ENCODE data around the gene SUSD2.

SUSD2 gene

GRCh38 chr22:24224468-24224867 lies 43.2 kb downstream of the SUSD2 start:
- H3K79me2 ChIP-seq (ENCODE audit: insufficient read depth, low read length): no peaks in the 10 kb centered on the region
- H3K27ac ChIP-seq (ENCODE audit: low read length): no peak overlapping the region
- H3K36me3 ChIP-seq (ENCODE audit: insufficient read depth, low read length): no peaks in the 10 kb centered on the region
- H3K9ac ChIP-seq (ENCODE audit: low read depth, low read length): no peak overlapping the region
- DNase-seq (no peak), ATAC-seq (ENCODE audit: insufficient read depth, low read depth) (no peak)
- no peak overlapping the region for H3K4me3 ChIP-seq (ENCODE audit: low read depth in 1 of 2, low read length in 2 of 2)
- no peaks in the 10 kb centered on the region for H3K4me1 ChIP-seq (ENCODE audit: insufficient read depth, low read length)
- TF ChIP-seq CTCF (IDR thresholded peaks at IDR 0.05; ENCODE audit: borderline replicate concordance, extremely low read depth, low read length, poor library complexity, severe bottlenecking) (no peak), EZH2 (IDR thresholded peaks at IDR 0.05; ENCODE audit: borderline replicate concordance, low read depth, low read length, severe bottlenecking) (no peak)
- no peaks in the 10 kb centered on the region for H4K20me1 ChIP-seq (ENCODE audit: insufficient read depth, low read length)
- H2AFZ ChIP-seq (ENCODE audit: low read depth, low read length): no peak overlapping the region
- no peaks in the 10 kb centered on the region for H3K27me3 ChIP-seq (ENCODE audit: insufficient read depth, low read length, poor library complexity)
- H3K9me3 ChIP-seq (ENCODE audit: insufficient read depth, low read length, severe bottlenecking): peaks cover 5% of the 10 kb centered on the region
- no peak overlapping the region for H3K4me2 ChIP-seq (ENCODE audit: insufficient read depth, low read length)

- Histone ChIP-seq H3K79me2 (ENCODE audit: insufficient read depth, low read length) (no peaks in the 10 kb centered on the region), H3K4me3 (ENCODE audit: low read depth in 1 of 2, low read length in 2 of 2) (no peak overlapping the region), H3K4me2 (ENCODE audit: insufficient read depth, low read length) (no peak overlapping the region), H3K9ac (ENCODE audit: low read depth, low read length) (no peak overlapping the region), H3K27me3 (ENCODE audit: insufficient read depth, low read length, poor library complexity) (no peaks in the 10 kb centered on the region), H3K4me1 (ENCODE audit: insufficient read depth, low read length) (no peaks in the 10 kb centered on the region), H3K27ac (ENCODE audit: low read length) (no peak overlapping the region), H3K9me3 (ENCODE audit: insufficient read depth, low read length, severe bottlenecking) (peaks cover 5% of the 10 kb centered on the region), H4K20me1 (ENCODE audit: insufficient read depth, low read length) (no peaks in the 10 kb centered on the region), H2AFZ (ENCODE audit: low read depth, low read length) (no peak overlapping the region), H3K36me3 (ENCODE audit: insufficient read depth, low read length) (no peaks in the 10 kb centered on the region)
- DNase-seq: no peak
- no peak for ATAC-seq (ENCODE audit: insufficient read depth, low read depth)
- TF ChIP-seq EZH2 (IDR thresholded peaks at IDR 0.05; ENCODE audit: borderline replicate concordance, low read depth, low read length, severe bottlenecking): no peak
- no peak for TF ChIP-seq CTCF (IDR thresholded peaks at IDR 0.05; ENCODE audit: borderline replicate concordance, extremely low read depth, low read length, poor library complexity, severe bottlenecking)
These were observed 43.8 kb downstream of the SUSD2 start for GRCh38 chr22:24225044-24225601.

GRCh38 chr22:24225951-24226350 lies 44.7 kb downstream of the SUSD2 start:
- Histone ChIP-seq H2AFZ (ENCODE audit: low read depth, low read length) (no peak overlapping the region), H3K9ac (ENCODE audit: low read depth, low read length) (no peak overlapping the region), H3K9me3 (ENCODE audit: insufficient read depth, low read length, severe bottlenecking) (peaks cover 5% of the 10 kb centered on the region), H3K4me2 (ENCODE audit: insufficient read depth, low read length) (no peak overlapping the region), H3K79me2 (ENCODE audit: insufficient read depth, low read length) (no peaks in the 10 kb centered on the region), H3K4me1 (ENCODE audit: insufficient read depth, low read length) (no peaks in the 10 kb centered on the region), H3K4me3 (ENCODE audit: low read depth in 1 of 2, low read length in 2 of 2) (no peak overlapping the region), H4K20me1 (ENCODE audit: insufficient read depth, low read length) (peaks cover 3% of the 10 kb centered on the region; the same call in 1 of the 2 replicates), H3K27ac (ENCODE audit: low read length) (no peak overlapping the region), H3K36me3 (ENCODE audit: insufficient read depth, low read length) (no peaks in the 10 kb centered on the region), H3K27me3 (ENCODE audit: insufficient read depth, low read length, poor library complexity) (no peaks in the 10 kb centered on the region)
- ATAC-seq (ENCODE audit: insufficient read depth, low read depth) (no peak), DNase-seq (no peak)
- TF ChIP-seq EZH2 (IDR thresholded peaks at IDR 0.05; ENCODE audit: borderline replicate concordance, low read depth, low read length, severe bottlenecking) (no peak), CTCF (IDR thresholded peaks at IDR 0.05; ENCODE audit: borderline replicate concordance, extremely low read depth, low read length, poor library complexity, severe bottlenecking) (no peak)

Measured in DND-41 (cell line).